Keratinocyte (primary cell): ENCODE results near the gene FOCAD. TPM values are rescaled to one million over a fixed set of nuclear protein-coding genes. Genes with fewer than 3 reads are reported as not detected.

Experiments used
- DNase-seq: peaks from one replicate; pipeline ENCODE4 v3.0.0-alpha.2; 2011; ENCODE audit warnings: low read depth, missing footprints, low spot score
- FAIRE-seq: peaks from 2 replicates; lab custom pipeline; 2011; peaks lifted over from hg19 to GRCh38; lab: Jason Lieb, UNC
- H2AFZ ChIP-seq: 2 replicates; pipeline ENCODE4 v1.6.0; 2012; ENCODE audit warnings: low read length, control low read depth, inconsistent platforms; ENCODE audit not compliant: control insufficient read depth
- H3K27ac ChIP-seq: 2 replicates; pipeline ENCODE4 v1.5.1; 2011; ENCODE audit warnings: low read length; ENCODE audit not compliant: control insufficient read depth, insufficient read depth
- H3K27me3 ChIP-seq: 3 replicates; pipeline ENCODE4 v1.6.0; 2011; ENCODE audit warnings: low read length; ENCODE audit not compliant: control insufficient read depth, insufficient read depth; ENCODE audit errors: extremely low read depth
- H3K36me3 ChIP-seq, 2 experiments: 2 replicates in 1 of 2; 3 replicates in 1 of 2; pipeline ENCODE4 v1.5.1; 2011; ENCODE audit warnings: low read length in 2 of 2, mild to moderate bottlenecking in 1 of 2; ENCODE audit not compliant: control insufficient read depth in 2 of 2, insufficient read depth in 2 of 2; ENCODE audit errors: extremely low read depth in 1 of 2
- H3K4me1 ChIP-seq: 3 replicates; pipeline ENCODE4 v1.5.1; 2011; ENCODE audit warnings: low read length; ENCODE audit not compliant: control insufficient read depth, insufficient read depth; ENCODE audit errors: extremely low read depth
- H3K4me2 ChIP-seq: 3 replicates; pipeline ENCODE4 v1.6.0; 2011; ENCODE audit warnings: low read depth, low read length; ENCODE audit not compliant: control insufficient read depth, insufficient read depth; ENCODE audit errors: extremely low read depth
- H3K4me3 ChIP-seq, 3 experiments: fragments of 200-600 bp in 1 of 3; sonication (generic) in 1 of 3; 2 replicates in 2 of 3; 3 replicates in 1 of 3; pipeline ENCODE4 v1.5.1; 2011 to 2016; ENCODE audit warnings: low read length in 3 of 3, mild to moderate bottlenecking in 3 of 3, control low read depth in 2 of 3, inconsistent platforms in 1 of 3, low read depth in 1 of 3, mixed read lengths in 1 of 3, mixed run types in 1 of 3, moderate library complexity in 1 of 3; ENCODE audit not compliant: control insufficient read depth in 2 of 3, insufficient read depth in 2 of 3; ENCODE audit errors: extremely low read depth in 1 of 3
- H3K79me2 ChIP-seq: 2 replicates; pipeline ENCODE4 v1.6.0; 2012; ENCODE audit warnings: low read length; ENCODE audit not compliant: control insufficient read depth, insufficient read depth
- H3K9ac ChIP-seq: 3 replicates; pipeline ENCODE4 v1.6.0; 2011; ENCODE audit warnings: low read length; ENCODE audit not compliant: control insufficient read depth, insufficient read depth; ENCODE audit errors: extremely low read depth
- H3K9me1 ChIP-seq: 3 replicates; pipeline ENCODE4 v1.6.0; 2011; ENCODE audit warnings: low read length; ENCODE audit not compliant: control insufficient read depth, insufficient read depth; ENCODE audit errors: extremely low read depth
- H3K9me3 ChIP-seq: 2 replicates; pipeline ENCODE4 v1.5.1; 2012; ENCODE audit warnings: low read depth, low read length; ENCODE audit not compliant: control insufficient read depth
- H4K20me1 ChIP-seq: 3 replicates; pipeline ENCODE4 v1.6.0; 2011; ENCODE audit warnings: low read length; ENCODE audit not compliant: control insufficient read depth, insufficient read depth; ENCODE audit errors: extremely low read depth
- EZH2 ChIP-seq: IDR thresholded peaks from one replicate; pipeline ENCODE4 v1.6.1; 2012; ENCODE audit warnings: inconsistent platforms, mild to moderate bottlenecking, low read length, moderate library complexity
- dilution Hi-C: fragments of 300-500 bp; cut with MboI; formaldehyde crosslinking; loops from one replicate; pipeline ENCODE4 v1.7.0; 2020; ENCODE audit warnings: low sequenced_read_pairs; ENCODE audit not compliant: extremely low pct_ligation_motif_present
- polyA plus RNA-seq, 5 experiments: library from polyadenylated mRNA; depleted of rRNA in 3 of 5; stranded (reverse) in 3 of 5; stranded (forward) in 1 of 5; unstranded in 1 of 5; fragments of >200 nt; gene quantifications; 1 replicate in 1 of 5; 2 replicates in 3 of 5; 3 replicates in 1 of 5; pipeline versions ENCODE4 v1.2.1 to v1.2.3, GENCODE V29; 2011 to 2012; ENCODE audit warnings: missing spikeins in 2 of 5, low read depth in 1 of 5, low replicate concordance in 1 of 5
- TF ChIP-seq, protein P1 (sequence below), 3 experiments: IDR thresholded peaks in 1 of 3; conservative IDR thresholded peaks in 1 of 3; optimal IDR thresholded peaks in 1 of 3; 2 replicates in 2 of 3; 3 replicates in 1 of 3; pipeline versions ENCODE3 to v1.5.1; 2011; ENCODE audit warnings: low read length in 3 of 3, mild to moderate bottlenecking in 3 of 3, moderate library complexity in 2 of 3, control low read depth in 1 of 3, inconsistent platforms in 1 of 3; ENCODE audit not compliant: insufficient read depth in 2 of 3; ENCODE audit errors: extremely low read depth in 1 of 3

FOCAD gene
- polyA plus RNA-seq, 1 donor (not counting 4 experiments of a cell fraction or from before 2014, with no cell fraction given), result 33.1 TPM

DNA sequence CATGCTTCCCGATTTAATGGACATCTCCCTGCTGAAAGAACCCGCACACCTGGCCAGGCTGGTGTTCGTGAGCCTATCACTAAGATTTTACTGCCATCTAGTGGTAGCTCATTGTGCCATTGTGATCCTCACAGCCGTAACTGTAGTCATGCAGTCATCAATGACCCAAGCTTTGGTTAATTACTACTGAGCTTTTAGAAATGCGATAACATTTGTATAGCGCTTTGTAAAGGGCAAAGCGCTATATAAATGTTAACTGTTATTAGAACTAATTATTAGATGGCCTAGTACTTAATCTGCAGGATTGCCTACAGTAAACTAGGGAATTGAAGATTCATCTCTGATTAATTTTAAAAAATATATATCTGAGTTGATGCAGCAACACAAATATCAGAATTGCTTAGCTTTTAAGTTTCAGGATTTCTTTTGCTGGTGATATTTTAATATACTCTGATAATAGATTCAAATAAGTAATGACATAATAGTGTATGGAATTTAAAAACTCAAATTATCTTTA, 257.2 kb downstream of the FOCAD start:
- FAIRE-seq, result peak; percentile 95
- no peak overlapping the region for H2AFZ ChIP-seq
- no peak overlapping the region for H3K27ac ChIP-seq
- DNase-seq, result peak; percentile 17
- H3K36me3 ChIP-seq, result peaks cover 0 to 1% of the 10 kb centered on the region in 2 experiments
- dilution Hi-C loops, result no loop called here
- H3K4me1 ChIP-seq, result no peaks in the 10 kb centered on the region
- no peaks in the 10 kb centered on the region for H3K9me1 ChIP-seq
- no peak overlapping the region for H3K4me2 ChIP-seq
- H3K9me3 ChIP-seq, result no peaks in the 10 kb centered on the region
- TF ChIP-seq, protein P1, sequence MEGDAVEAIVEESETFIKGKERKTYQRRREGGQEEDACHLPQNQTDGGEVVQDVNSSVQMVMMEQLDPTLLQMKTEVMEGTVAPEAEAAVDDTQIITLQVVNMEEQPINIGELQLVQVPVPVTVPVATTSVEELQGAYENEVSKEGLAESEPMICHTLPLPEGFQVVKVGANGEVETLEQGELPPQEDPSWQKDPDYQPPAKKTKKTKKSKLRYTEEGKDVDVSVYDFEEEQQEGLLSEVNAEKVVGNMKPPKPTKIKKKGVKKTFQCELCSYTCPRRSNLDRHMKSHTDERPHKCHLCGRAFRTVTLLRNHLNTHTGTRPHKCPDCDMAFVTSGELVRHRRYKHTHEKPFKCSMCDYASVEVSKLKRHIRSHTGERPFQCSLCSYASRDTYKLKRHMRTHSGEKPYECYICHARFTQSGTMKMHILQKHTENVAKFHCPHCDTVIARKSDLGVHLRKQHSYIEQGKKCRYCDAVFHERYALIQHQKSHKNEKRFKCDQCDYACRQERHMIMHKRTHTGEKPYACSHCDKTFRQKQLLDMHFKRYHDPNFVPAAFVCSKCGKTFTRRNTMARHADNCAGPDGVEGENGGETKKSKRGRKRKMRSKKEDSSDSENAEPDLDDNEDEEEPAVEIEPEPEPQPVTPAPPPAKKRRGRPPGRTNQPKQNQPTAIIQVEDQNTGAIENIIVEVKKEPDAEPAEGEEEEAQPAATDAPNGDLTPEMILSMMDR (optimal IDR thresholded peaks at IDR 0.05 in 1 of 3, IDR thresholded peaks at IDR 0.05 in 1 of 3, conservative IDR thresholded peaks at IDR 0.05 in 1 of 3; ENCODE audit: extremely low read depth in 1 of 3, insufficient read depth in 2 of 3, low read length in 3 of 3), result peak; percentile 77 to 85 (median 82)
- TF ChIP-seq EZH2, result no peak
- H3K79me2 ChIP-seq, result no peaks in the 10 kb centered on the region
- H3K27me3 ChIP-seq, result no peaks in the 10 kb centered on the region
- no peak overlapping the region for H3K4me3 ChIP-seq
- H4K20me1 ChIP-seq, result no peaks in the 10 kb centered on the region
- H3K9ac ChIP-seq, result no peak overlapping the region

DNA sequence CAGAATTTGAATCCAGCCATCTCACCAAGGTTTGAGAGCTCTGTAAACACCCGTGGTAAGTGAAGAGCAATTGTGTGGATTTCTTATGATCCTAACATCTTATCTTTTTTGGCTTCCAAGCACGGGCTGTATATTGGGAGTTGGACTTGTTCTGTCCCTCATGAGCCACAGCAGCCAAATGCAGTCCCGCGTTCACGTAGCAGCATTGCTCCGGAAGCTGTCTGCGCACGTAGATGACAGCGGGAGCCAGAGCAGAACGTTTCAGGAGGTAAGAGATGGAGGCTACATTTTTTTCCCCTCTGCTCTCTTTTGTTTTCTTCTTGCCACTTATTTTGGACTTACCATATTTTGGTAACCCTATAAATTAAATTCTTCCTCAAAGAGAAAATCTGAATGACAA, 260.4 kb downstream of the FOCAD start:
- Histone ChIP-seq H3K4me1 (no peaks in the 10 kb centered on the region), H2AFZ (no peak overlapping the region), H3K9ac (no peak overlapping the region), H3K27ac (no peak overlapping the region), H4K20me1 (no peaks in the 10 kb centered on the region), H3K4me2 (no peak overlapping the region), H3K36me3 (peaks cover 0 to 4% of the 10 kb centered on the region in 2 experiments), H3K9me3 (no peaks in the 10 kb centered on the region), H3K4me3 (no peak overlapping the region), H3K9me1 (no peaks in the 10 kb centered on the region), H3K79me2 (no peaks in the 10 kb centered on the region), H3K27me3 (no peaks in the 10 kb centered on the region)
- DNase-seq, result no peak
- no peak for TF ChIP-seq EZH2
- TF ChIP-seq, protein P1 (optimal IDR thresholded peaks at IDR 0.05 in 1 of 3, IDR thresholded peaks at IDR 0.05 in 1 of 3, conservative IDR thresholded peaks at IDR 0.05 in 1 of 3; ENCODE audit: extremely low read depth in 1 of 3, insufficient read depth in 2 of 3, low read length in 3 of 3), result no peak
- no peak for FAIRE-seq
- dilution Hi-C loops, result no loop called here
